SK-N-MC (cell line): Measurements from ENCODE around the gene DLG2.

Experiments used
- EZH2 ChIP-seq: fragments of 200-600 bp; sonication (generic); IDR thresholded peaks from one replicate; pipeline ENCODE4 v1.6.1; 2017; ENCODE audit warnings: antibody characterized with exemption
- FOXP2 ChIP-seq: optimal IDR thresholded peaks from 2 replicates; pipeline ENCODE3; 2011; ENCODE audit warnings: mild to moderate bottlenecking, moderate library complexity; ENCODE audit not compliant: insufficient read depth; ENCODE audit errors: extremely low read length, control extremely low read depth
- POLR2AphosphoS5 ChIP-seq: IDR thresholded peaks from 2 replicates; pipeline ENCODE4 v1.6.1; 2012; ENCODE audit warnings: mild to moderate bottlenecking, low read depth, low read length, borderline replicate concordance

DNA sequence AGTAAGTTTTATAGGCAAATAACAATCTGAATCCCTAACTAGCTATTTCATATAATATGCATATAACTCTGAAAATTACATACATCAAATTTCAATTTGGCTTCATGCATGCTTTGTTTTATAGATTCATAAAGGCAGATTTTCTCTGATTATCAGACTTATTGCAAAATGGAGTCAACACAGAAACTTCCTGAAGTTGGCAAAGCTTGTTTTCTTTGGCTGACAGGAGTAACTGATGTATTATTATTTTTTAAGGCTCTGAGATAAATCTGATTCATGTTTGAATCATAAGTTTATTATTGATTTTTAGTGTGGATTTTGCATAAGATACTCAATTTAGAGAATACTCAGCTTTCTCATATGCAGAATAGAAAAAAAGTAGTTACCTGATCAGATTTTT is 1984.6 kb downstream of the DLG2 start:
- TF ChIP-seq EZH2 (no peak), POLR2AphosphoS5 (no peak), FOXP2 (no peak)
